HepG2 (cell line): ENCODE measurements around the gene SLCO6A1. TPM values are rescaled to one million over a fixed set of nuclear protein-coding genes. Genes with fewer than 3 reads are reported as not detected.

Experiments
- ATAC-seq: fragments of 200-7000 bp; cut with Tn5 transposase; 3 replicates; pipeline ENCODE4 v1.9.1; 2020; ENCODE audit warnings: mild to moderate bottlenecking, moderate library complexity
- BruUV-seq: library from RNA; stranded (reverse); fragments of 400-500 nt; replicated peaks from 2 replicates; lab custom pipeline; 2021; lab: Mats Ljungman, UMichigan
- CTCF ChIA-PET: fragments of 300-600 bp; formaldehyde crosslinking; extraction: SDS; loops from one replicate; lab custom pipeline; 2021; ENCODE audit warnings: low total read pairs, inconsistent platforms, low intra/inter-chr PET ratio; lab: Yijun Ruan, JAX
- POLR2A ChIA-PET: fragments of 350-600 bp; sonication (Branson Sonifier 250); formaldehyde crosslinking; loops from one replicate; lab custom pipeline; 2020; ENCODE audit warnings: antibody characterized with exemption, inconsistent platforms; lab: Yijun Ruan, JAX
- DNase-seq: peaks from one replicate; pipeline ENCODE4 v3.0.0-alpha.2; 2015; ENCODE audit warnings: low spot score
- FAIRE-seq: peaks from 3 replicates; lab custom pipeline; 2011; peaks lifted over from hg19 to GRCh38; lab: Jason Lieb, UNC
- H2AFZ ChIP-seq: one replicate; pipeline ENCODE4 v1.6.1; 2011; ENCODE audit warnings: low read length, inconsistent platforms
- H3K27ac ChIP-seq: fragments of 300-600 bp; 3 replicates; pipeline ENCODE4 v1.8.0; 2011; ENCODE audit warnings: mixed run types, mild to moderate bottlenecking, mixed read lengths, low read length, inconsistent platforms; ENCODE audit not compliant: insufficient read depth; ENCODE audit errors: extremely low read length
- H3K27me3 ChIP-seq, 2 experiments: fragments of 200-600 bp in 1 of 2; 2 replicates in 1 of 2; 3 replicates in 1 of 2; pipeline versions ENCODE4 v1.6.0 to v1.8.0; 2011; ENCODE audit warnings: low read length in 2 of 2, mild to moderate bottlenecking in 2 of 2, moderate library complexity in 2 of 2, inconsistent platforms in 1 of 2; ENCODE audit not compliant: insufficient read depth in 2 of 2, control insufficient read depth in 1 of 2
- H3K36me3 ChIP-seq, 2 experiments: fragments of 200-600 bp in 1 of 2; replicated peaks in 1 of 2; 2 replicates in 1 of 2; 3 replicates in 1 of 2; pipeline versions ENCODE4 v1.5.1 to v1.8.0; 2011; ENCODE audit warnings: low read length in 2 of 2, inconsistent platforms in 1 of 2; ENCODE audit not compliant: insufficient read depth in 2 of 2, control insufficient read depth in 1 of 2
- H3K4me1 ChIP-seq: 2 replicates; pipeline ENCODE4 v1.5.1; 2012; ENCODE audit warnings: low read length, inconsistent platforms; ENCODE audit not compliant: insufficient read depth
- H3K4me2 ChIP-seq: 2 replicates; pipeline ENCODE4 v1.6.0; 2011; ENCODE audit warnings: low read depth, low read length, inconsistent platforms
- H3K4me3 ChIP-seq, 3 experiments: fragments of 200-600 bp in 1 of 3; sonication (generic), shearing (Covaris generic) in 1 of 3; replicated peaks in 1 of 3; 2 replicates each; pipeline ENCODE4 v1.5.1; 2011 to 2016; ENCODE audit warnings: low read length in 3 of 3, inconsistent platforms in 2 of 3, low read depth in 2 of 3, mild to moderate bottlenecking in 2 of 3, control low read depth in 1 of 3, mixed read lengths in 1 of 3; ENCODE audit not compliant: insufficient read depth in 1 of 3
- H3K79me2 ChIP-seq: one replicate; pipeline ENCODE4 v1.6.1; 2011; ENCODE audit warnings: low read length, inconsistent platforms; ENCODE audit not compliant: insufficient read depth
- H3K9ac ChIP-seq: 2 replicates; pipeline ENCODE4 v1.6.0; 2011; ENCODE audit warnings: mild to moderate bottlenecking, low read depth, low read length, inconsistent platforms; ENCODE audit not compliant: insufficient read depth
- H3K9me3 ChIP-seq: 2 replicates; pipeline ENCODE4 v1.5.1; 2012; ENCODE audit warnings: mild to moderate bottlenecking, low read length
- H4K20me1 ChIP-seq: 2 replicates; pipeline ENCODE4 v1.6.0; 2011; ENCODE audit warnings: inconsistent platforms, mild to moderate bottlenecking, low read length, moderate library complexity; ENCODE audit not compliant: insufficient read depth
- CENPT ChIP-seq: sonication (generic); formaldehyde crosslinking; IDR thresholded peaks from 2 replicates; pipeline ENCODE4 v1.8.0; 2022; ENCODE audit warnings: low read depth, mild to moderate bottlenecking, moderate library complexity, missing genetic modification reagents
- GPN1 ChIP-seq: sonication (generic); formaldehyde crosslinking; IDR thresholded peaks from 2 replicates; pipeline ENCODE4 v1.5.1; 2020; ENCODE audit warnings: missing genetic modification reagents, borderline replicate concordance
- HMG20A ChIP-seq: IDR thresholded peaks from 2 replicates; pipeline ENCODE4 v1.6.1; 2016; ENCODE audit warnings: borderline replicate concordance
- MAFF ChIP-seq: IDR thresholded peaks from 2 replicates; pipeline ENCODE4 v1.6.1; 2011; ENCODE audit warnings: low read depth, low read length, improper control_type of control experiment
- MAFK ChIP-seq, 2 experiments: IDR thresholded peaks in 1 of 2; conservative IDR thresholded peaks in 1 of 2; 2 replicates each; pipeline ENCODE4 v1.6.1; 2011; ENCODE audit warnings: improper control_type of control experiment in 2 of 2, low read length in 2 of 2
- STAT5B ChIP-seq: sonication (generic); formaldehyde crosslinking; IDR thresholded peaks from 2 replicates; pipeline ENCODE4 v1.4.0; 2020; ENCODE audit warnings: missing genetic modification reagents
- XRCC5 ChIP-seq: fragments of 200-400 bp; formaldehyde crosslinking; optimal IDR thresholded peaks from 2 replicates; pipeline ENCODE3; 2017; ENCODE audit warnings: mild to moderate bottlenecking, low read length
- ZFP36L2 ChIP-seq: sonication (generic); formaldehyde crosslinking; IDR thresholded peaks from 2 replicates; pipeline ENCODE4 v1.4.0; 2020; ENCODE audit warnings: missing genetic modification reagents
- ZKSCAN8 ChIP-seq: IDR thresholded peaks from 2 replicates; pipeline ENCODE4 v1.6.1; 2016; ENCODE audit warnings: borderline replicate concordance, missing genetic modification reagents, missing compliant biosample characterization
- ZMAT3 ChIP-seq: sonication (generic); formaldehyde crosslinking; conservative IDR thresholded peaks from 2 replicates; pipeline ENCODE4 v1.7.0; 2021; ENCODE audit warnings: missing genetic modification reagents
- ZNF589 ChIP-seq: sonication (generic); formaldehyde crosslinking; conservative IDR thresholded peaks from 2 replicates; pipeline ENCODE4 v1.8.0; 2022; ENCODE audit warnings: mild to moderate bottlenecking, moderate library complexity, missing genetic modification reagents
- ZNF747 ChIP-seq: sonication (generic); formaldehyde crosslinking; IDR thresholded peaks from 2 replicates; pipeline ENCODE4 v1.8.1; 2023; ENCODE audit warnings: missing genetic modification reagents, mild to moderate bottlenecking, borderline replicate concordance
- ZSCAN31 ChIP-seq: sonication (generic); formaldehyde crosslinking; IDR thresholded peaks from 2 replicates; pipeline ENCODE4 v1.5.0; 2020; ENCODE audit warnings: low read depth, mild to moderate bottlenecking, missing genetic modification reagents
- in situ Hi-C: cut with HindIII; loops from 2 replicates; pipeline ENCODE4 v1.10.0; 2017; ENCODE audit warnings: low pct_unique_long_range_greater_than_20kb; ENCODE audit not compliant: extremely low pct_ligation_motif_present
- intact Hi-C: fragments of 100-400 bp; cut with micrococcal nuclease; formaldehyde crosslinking; loops from one replicate; pipeline ENCODE4 v1.10.0; 2022; ENCODE audit not compliant: unreplicated experiment
- polyA plus RNA-seq, 8 experiments: library from polyadenylated mRNA; depleted of rRNA in 3 of 8; stranded (reverse) in 7 of 8; unstranded in 1 of 8; fragments of >200 nt; fragmentation: Illumina TruSeq in 4 of 8; extraction: Trizol in 4 of 8; gene quantifications; 2 replicates each; pipeline versions ENCODE4 v1.2.1 to v1.2.3, GENCODE V29; 2011 to 2016; ENCODE audit warnings: low read depth in 4 of 8, missing spikeins in 1 of 8, mixed read lengths in 1 of 8; ENCODE audit not compliant: insufficient read depth in 1 of 8
- total RNA-seq, 5 experiments: library from RNA; depleted of rRNA; stranded (reverse); fragments of >200 nt; fragmentation: Illumina TruSeq; extraction: Trizol; gene quantifications; 2 replicates each; pipeline ENCODE4 v1.2.3, GENCODE V29; 2016; ENCODE audit warnings: low read depth in 1 of 5
- TF ChIP-seq, protein P1 (sequence below): sonication (generic); formaldehyde crosslinking; IDR thresholded peaks from one replicate; pipeline ENCODE4 v1.5.1; 2020; ENCODE audit warnings: mild to moderate bottlenecking, missing genetic modification reagents; ENCODE audit errors: not compliant biosample characterization
- TF ChIP-seq, protein P2 (sequence below): IDR thresholded peaks from 2 replicates; pipeline ENCODE4 v1.6.1; 2016

Gene SLCO6A1
- total and polyA plus RNA-seq, 2 of the 13 experiments (the other 11 are each of a cell fraction or from before 2014, with no cell fraction given) = 0.31 to 0.48 TPM

DNA sequence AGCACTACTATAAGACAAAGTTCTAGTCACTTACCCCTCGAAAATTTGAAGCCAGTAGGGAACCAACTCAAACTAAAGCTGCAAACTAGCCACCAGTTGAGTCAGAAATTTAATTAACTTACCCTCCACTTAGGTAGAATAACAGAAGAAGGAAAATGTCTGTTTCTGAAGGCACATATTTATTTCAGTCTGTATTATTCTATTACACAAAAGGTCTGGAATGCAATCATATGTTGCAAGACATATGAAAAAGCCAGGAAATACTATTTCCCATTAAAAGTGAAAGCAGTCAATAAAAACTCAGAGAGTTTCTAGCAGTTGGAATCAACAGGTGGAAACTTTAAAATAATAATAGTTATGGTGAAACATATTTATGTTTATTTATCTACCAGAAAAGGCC lies 123.5 kb downstream of the SLCO6A1 start (continued):
- TF ChIP-seq, protein P1, sequence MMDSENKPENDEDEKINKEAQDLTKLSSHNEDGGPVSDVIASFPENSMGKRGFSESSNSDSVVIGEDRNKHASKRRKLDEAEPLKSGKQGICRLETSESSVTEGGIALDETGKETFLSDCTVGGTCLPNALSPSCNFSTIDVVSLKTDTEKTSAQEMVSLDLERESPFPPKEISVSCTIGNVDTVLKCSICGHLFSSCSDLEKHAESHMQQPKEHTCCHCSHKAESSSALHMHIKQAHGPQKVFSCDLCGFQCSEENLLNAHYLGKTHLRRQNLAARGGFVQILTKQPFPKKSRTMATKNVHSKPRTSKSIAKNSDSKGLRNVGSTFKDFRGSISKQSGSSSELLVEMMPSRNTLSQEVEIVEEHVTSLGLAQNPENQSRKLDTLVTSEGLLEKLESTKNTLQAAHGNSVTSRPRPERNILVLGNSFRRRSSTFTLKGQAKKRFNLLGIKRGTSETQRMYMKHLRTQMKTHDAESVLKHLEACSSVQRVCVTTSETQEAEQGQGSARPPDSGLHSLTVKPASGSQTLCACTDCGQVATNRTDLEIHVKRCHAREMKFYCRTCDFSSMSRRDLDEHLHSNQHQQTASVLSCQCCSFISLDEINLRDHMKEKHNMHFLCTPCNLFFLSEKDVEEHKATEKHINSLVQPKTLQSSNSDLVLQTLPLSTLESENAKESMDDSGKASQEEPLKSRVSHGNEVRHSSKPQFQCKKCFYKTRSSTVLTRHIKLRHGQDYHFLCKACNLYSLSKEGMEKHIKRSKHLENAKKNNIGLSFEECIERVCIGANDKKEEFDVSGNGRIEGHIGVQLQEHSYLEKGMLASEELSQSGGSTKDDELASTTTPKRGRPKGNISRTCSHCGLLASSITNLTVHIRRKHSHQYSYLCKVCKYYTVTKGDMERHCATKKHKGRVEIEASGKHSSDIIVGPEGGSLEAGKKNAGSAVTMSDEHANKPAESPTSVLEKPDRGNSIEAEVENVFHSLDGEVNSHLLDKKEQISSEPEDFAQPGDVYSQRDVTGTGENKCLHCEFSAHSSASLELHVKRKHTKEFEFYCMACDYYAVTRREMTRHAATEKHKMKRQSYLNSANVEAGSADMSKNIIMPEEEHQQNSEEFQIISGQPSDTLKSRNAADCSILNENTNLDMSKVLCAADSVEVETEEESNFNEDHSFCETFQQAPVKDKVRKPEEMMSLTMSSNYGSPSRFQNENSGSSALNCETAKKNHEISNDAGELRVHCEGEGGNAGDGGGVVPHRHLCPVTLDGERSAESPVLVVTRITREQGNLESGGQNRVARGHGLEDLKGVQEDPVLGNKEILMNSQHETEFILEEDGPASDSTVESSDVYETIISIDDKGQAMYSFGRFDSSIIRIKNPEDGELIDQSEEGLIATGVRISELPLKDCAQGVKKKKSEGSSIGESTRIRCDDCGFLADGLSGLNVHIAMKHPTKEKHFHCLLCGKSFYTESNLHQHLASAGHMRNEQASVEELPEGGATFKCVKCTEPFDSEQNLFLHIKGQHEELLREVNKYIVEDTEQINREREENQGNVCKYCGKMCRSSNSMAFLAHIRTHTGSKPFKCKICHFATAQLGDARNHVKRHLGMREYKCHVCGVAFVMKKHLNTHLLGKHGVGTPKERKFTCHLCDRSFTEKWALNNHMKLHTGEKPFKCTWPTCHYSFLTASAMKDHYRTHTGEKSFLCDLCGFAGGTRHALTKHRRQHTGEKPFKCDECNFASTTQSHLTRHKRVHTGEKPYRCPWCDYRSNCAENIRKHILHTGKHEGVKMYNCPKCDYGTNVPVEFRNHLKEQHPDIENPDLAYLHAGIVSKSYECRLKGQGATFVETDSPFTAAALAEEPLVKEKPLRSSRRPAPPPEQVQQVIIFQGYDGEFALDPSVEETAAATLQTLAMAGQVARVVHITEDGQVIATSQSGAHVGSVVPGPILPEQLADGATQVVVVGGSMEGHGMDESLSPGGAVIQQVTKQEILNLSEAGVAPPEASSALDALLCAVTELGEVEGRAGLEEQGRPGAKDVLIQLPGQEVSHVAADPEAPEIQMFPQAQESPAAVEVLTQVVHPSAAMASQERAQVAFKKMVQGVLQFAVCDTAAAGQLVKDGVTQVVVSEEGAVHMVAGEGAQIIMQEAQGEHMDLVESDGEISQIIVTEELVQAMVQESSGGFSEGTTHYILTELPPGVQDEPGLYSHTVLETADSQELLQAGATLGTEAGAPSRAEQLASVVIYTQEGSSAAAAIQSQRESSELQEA = no peak

DNA sequence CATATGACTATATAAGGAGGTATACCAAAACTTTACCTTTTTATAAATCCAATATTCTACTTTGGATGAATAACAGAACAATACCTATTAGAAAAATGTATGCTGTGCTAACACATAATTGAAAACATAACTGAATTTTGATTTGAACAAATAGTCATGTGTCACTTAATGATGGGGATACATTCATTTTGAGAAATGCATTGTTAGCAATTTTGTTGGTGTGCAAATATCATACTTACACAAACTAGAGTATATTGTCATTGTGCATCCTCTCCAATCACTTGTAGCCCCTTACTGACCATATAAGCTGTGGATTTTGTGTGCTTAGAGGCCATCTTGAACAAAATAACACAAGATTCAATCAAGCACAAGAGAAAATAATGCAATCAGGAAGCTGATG lies 130.4 kb downstream of the SLCO6A1 start:
- no peaks in the 10 kb centered on the region for H3K4me1 ChIP-seq
- no peaks in the 10 kb centered on the region for H3K27me3 ChIP-seq
- BruUV-seq = no TSS peak
- no peak overlapping the region for H2AFZ ChIP-seq
- DNase-seq = no peak
- no peak overlapping the region for H3K9ac ChIP-seq
- H4K20me1 ChIP-seq = no peaks in the 10 kb centered on the region
- no peak overlapping the region for H3K4me3 ChIP-seq
- H3K36me3 ChIP-seq = no peaks in the 10 kb centered on the region
- TF ChIP-seq MAFK (conservative IDR thresholded peaks at IDR 0.05 in 1 of 2, IDR thresholded peaks at IDR 0.05 in 1 of 2; ENCODE audit: low read length in 2 of 2) (peak; percentile 67 to 76; a peak in 3 of 4 replicates), XRCC5 (no peak), ZSCAN31 (CRISPR knock-in tag) (no peak), MAFF (peak; percentile 63), ZMAT3 (CRISPR knock-in tag) (no peak), GPN1 (no peak), CENPT (CRISPR knock-in tag) (no peak), STAT5B (no peak), HMG20A (no peak), ZNF589 (CRISPR knock-in tag) (no peak), ZFP36L2 (CRISPR knock-in tag) (no peak), ZKSCAN8 (no peak), ZNF747 (CRISPR knock-in tag) (no peak)
- TF ChIP-seq, protein P2, sequence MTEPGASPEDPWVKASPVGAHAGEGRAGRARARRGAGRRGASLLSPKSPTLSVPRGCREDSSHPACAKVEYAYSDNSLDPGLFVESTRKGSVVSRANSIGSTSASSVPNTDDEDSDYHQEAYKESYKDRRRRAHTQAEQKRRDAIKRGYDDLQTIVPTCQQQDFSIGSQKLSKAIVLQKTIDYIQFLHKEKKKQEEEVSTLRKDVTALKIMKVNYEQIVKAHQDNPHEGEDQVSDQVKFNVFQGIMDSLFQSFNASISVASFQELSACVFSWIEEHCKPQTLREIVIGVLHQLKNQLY (CRISPR knock-in tag) = no peak
- H3K4me2 ChIP-seq = no peak overlapping the region
- ATAC-seq = no peak
- no peaks in the 10 kb centered on the region for H3K79me2 ChIP-seq
- ChIA-PET POLR2A (no interaction called here), CTCF (no interaction called here)
- H3K27ac ChIP-seq = no peak overlapping the region
- no peak for FAIRE-seq
- in situ Hi-C loops = no loop called here
- H3K9me3 ChIP-seq = no peaks in the 10 kb centered on the region
- intact Hi-C loops = no loop called here
